NCI-H748 (cell line): ENCODE data around the gene EXOC3.
"Not testable (repeated sequence)": the region's sequence is repeated elsewhere in the genome, so short reads cannot be mapped to it uniquely, and the experiment has no call there.

Experiments
- DNase-seq: peaks from one replicate; lab custom pipeline; 2025; ENCODE audit not compliant: unreplicated experiment; lab: John Stamatoyannopoulos, UW

EXOC3 gene

GRCh38 chr5:407051-407450 lies 35.9 kb upstream of the EXOC3 start:
- DNase-seq: no peak

DNA sequence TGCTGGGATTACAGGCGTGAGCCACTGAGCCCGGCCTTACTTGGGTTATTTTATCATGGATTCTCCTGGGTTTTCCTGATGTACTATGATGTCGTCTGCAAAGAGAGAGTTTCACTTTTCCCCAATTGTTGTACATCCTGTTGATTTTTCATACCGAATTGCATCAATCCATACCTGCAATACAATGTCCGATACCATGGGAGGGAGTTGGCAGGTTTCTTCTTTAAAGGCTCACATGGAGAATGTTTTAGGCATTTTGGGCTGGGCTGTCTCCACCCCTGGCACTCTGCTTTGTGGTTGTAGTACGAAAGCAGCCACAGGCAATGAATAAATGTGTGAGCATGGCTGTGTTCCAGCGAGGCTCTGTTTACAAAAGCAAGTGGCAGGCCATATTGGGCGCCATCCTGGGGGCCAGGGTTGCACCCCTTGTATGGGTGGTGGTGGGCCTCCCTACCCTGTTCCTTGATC lies 35.1 kb upstream of the EXOC3 start:
- no peak for DNase-seq

GRCh38 chr5:410911-411517 lies 32.0 kb upstream of the EXOC3 start:
- DNase-seq: peak; percentile 94

DNA sequence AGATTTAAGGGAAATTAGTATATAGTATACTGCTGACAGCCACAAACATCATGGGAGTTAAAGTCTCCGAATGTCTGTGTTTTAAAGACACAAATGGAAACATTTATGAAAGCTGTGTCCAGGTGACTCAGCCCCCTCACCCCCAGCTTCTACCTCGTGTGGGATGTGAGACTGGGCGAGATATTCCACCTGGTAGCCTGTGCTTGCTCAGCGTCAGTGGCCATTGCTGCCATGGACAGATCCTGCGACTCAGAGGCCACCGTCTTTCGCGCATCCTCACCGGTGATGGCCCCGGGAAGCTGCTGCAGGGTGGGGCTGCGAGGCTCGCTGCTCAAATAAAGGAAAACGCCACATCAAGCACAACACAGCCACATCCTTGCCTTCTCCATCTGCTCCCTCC lies 31.2 kb upstream of the EXOC3 start:
- peak; percentile 97 for DNase-seq

DNA sequence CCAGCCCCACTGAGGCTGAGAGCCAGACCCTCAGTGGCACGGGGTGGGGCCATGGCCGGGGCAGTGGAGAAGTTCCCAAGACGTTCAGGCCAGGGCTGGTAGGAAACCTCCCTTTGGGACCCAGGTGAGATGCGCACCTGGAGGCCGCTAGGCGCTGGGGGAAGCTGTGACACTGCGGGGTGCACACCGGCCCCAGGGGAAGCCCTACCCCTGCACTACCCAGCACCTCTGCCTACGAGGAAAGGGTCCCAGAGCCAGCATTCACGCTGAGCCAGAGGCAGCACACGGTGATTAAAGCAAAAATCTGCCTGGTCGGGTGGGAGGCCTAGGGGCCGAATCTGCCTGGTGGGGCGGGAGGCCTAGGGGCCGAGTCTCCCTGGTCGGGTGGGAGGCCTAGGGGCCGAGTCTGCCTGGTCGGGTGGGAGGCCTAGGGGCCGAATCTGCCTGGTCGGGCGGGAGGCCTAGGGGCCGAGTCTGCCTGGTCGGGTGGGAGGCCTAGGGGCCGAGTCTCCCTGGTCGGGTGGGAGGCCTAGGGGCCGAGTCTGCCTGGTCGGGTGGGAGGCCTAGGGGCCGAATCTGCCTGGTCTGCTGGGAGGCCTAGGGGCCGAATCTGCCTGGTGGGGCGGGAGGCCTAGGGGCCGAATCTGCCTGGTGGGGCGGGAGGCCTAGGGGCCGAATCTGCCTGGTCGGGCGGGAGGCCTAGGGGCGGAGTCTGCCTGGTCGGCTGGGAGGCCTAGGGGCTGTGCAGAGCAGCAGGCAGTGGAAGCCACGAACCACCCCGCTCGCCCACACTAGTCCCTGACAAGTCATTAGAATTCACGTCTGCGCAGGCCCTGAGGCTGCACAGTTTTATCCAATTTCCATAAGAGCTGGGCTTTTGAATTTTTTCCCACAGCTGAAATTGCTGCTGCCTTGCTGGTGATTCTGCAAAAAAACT lies 27.7 kb upstream of the EXOC3 start:
- not testable (repeated sequence) for DNase-seq

GRCh38 chr5:415928-416635 lies 26.9 kb upstream of the EXOC3 start:
- DNase-seq: no peak

DNA sequence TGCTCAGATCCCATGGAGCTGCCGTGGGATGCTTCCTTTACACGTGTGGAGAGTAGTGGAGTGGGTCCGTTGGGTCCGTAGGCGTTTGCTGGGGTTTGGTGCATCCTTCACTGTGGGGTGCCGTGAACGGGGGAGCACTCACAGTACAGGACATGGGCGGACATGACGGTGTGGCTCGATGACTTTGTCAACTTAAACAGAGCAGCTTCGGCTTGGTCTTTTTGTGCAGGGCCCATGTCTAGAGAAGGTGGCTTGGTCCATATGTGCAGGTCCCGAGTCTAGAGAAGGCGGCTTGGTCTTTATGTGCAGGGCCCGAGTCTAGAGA lies 26.4 kb upstream of the EXOC3 start:
- no peak for DNase-seq

GRCh38 chr5:417301-418161 lies 25.4 kb upstream of the EXOC3 start:
- DNase-seq: peak; percentile 40

DNA sequence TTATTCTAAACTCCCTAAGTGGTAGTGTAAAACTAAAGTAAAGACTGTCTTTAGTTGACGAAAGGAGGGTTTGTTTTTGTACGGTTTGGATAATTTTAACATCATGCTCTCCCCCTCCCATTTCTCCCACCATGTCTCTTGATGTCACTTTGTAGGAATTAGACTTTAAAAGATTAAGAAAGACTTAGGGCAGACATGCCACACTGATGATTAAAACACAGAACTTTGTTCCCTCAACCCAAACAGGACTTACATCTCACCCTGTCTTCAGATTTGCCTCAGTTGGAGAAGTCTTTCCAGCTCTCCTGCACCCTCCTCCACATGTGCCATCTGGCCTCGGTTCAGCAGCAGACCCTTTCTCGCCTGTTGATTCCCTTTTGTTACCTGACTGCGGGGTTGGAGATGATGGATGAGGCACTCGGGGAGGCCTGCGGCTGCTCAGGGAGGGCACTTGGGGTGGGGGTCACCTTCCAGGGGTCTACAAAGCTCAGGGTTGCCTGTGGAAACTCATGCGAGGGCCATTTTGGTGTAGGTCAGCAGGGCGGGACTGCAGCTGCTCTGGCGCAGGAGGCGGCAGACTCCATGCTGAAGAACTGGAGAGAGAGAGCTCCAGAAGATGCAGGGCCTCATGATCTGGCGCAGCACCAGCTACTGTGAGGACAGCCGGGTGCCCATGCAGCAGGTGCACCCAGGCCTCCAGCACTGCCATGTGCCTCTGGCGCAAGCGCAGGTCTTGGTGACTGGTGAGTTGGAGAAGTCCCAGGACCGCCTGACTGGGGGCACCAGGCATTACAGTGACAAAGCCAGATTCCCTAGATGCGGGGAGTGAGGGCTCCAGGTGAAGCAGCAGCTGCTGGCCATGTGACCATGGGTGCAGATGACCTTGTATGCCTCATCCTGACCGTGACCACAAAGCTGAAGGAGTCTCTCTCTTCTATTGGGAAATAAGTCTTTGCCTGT lies 24.5 kb upstream of the EXOC3 start:
- DNase-seq: no peak

DNA sequence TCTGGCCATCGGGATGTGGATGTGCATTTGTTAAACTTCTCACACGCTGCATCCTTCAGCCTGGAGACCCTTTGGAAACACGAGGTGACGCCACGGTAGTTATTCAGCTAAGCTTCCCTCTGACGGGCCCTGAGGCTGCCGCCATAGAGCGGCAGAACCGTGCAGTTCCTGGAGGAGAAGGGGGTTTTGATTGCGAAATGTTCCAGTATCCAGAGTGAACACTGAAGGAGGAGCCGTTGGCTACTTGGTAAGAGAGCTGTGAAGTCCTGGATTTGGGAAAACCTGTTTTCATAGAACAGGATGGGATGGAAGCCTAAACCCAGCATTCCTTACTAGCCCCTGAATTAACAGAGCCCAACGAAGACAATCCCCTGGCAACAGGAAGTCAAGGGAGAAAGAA lies 23.0 kb upstream of the EXOC3 start:
- no peak for DNase-seq

DNA sequence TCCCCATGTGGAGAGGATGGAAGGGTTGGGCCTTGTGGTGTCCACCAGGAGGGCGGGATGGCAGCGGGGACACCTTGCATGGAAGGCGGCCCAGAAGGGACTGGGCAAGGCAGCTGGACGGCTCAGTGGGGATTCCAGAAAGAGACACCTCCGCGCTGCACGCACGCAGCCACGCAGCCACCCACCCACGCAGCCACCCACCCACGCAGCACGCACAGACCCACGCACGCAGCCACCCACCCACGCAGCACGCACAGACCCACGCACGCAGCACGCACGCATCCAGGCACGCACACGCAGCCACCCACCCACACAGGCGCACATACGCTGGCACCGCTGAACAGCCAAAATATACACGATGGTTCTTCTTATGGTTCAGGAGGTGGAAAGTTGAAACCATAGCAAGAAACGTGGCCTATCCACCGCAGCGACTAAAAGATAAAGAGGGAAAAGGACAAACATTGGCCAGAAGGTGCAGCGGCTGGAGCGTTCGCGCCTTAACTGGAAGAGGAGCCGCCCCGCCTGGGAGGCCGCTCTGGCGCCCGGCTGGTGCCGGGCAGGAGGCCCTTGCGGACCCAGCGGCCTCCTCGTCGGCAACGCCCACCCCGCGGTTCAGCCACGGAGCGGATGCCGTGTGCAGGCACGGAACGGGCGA lies 22.2 kb upstream of the EXOC3 start:
- no peak for DNase-seq

GRCh38 chr5:421287-421880 lies 21.6 kb upstream of the EXOC3 start:
- no peak for DNase-seq

DNA sequence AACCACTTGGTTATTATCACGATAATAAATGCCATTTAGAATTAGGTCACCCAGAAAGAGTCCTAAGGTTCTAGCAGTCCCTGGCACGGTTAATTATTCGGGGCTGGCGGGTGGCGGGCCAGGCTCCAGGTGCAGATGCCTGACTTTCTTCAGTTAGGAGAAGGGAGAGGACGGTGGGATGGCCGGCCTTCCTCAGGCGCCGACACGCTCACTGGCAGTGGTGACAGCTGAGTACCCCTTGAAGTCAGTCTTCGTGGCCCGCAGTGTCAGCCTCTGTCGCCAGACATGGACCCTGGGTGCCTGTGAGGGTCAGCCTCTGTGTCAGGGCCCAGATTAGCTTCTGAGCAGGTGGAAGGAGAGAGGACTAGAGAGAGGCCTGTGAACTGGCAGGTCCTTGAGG lies 21.1 kb upstream of the EXOC3 start:
- no peak for DNase-seq

DNA sequence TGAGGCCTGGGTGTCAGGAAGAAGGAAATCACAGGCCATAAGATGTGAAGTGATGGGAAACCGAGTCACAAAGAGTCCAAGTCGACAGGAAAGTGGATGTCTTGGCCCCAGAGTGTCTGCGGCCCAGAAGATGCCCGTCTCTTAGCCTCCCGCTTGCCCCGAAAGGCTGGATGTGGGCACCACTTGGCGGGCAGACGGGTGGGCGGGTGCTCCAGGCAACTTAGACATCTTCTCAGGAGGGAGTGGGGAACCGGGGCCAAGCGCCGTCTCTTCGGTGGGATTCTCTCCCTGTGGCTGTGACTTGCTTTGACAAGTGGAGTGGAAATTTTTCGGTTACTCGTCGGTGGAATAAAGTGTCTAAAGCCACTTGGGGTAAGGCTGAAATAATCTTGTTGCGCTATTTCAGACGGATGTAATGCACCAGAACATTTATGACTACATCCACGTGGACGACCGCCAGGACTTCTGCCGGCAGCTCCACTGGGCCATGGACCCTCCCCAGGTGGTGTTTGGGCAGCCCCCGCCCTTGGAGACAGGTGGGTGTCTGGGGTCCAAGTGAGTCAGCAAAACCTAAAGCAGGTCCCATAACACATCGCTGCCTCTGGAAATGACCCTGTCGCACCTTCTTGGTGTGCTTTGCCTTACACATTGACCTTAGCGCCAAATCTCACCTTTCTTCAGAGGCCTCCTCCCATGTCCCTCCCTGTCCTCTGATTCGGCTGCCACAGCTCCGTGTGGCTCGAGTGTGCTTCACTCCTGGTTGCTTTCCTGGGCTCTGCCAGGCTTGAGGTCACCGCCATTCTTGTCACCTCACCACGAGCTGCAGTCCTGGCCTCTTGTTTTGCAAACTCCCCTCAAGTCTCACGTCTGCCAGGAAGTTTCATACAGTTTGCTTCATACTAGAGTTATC lies 20.4 kb upstream of the EXOC3 start:
- DNase-seq: no peak

GRCh38 chr5:423233-423565 lies 19.8 kb upstream of the EXOC3 start:
- no peak for DNase-seq

- no peak for DNase-seq
Measured at GRCh38 chr5:423626-424261, 19.2 kb upstream of the EXOC3 start.

GRCh38 chr5:424301-425110 lies 18.5 kb upstream of the EXOC3 start:
- no peak for DNase-seq
